K562 (cell line): ENCODE measurements around the gene PPP1R12C.

ENCODE experiments used
- BMI1 ChIP-seq: fragments of 150-350 bp; IDR thresholded peaks from 2 replicates; pipeline ENCODE4 v1.6.1; 2014; ENCODE audit warnings: low read length
- DPF2 ChIP-seq: fragments of 450-650 bp; IDR thresholded peaks from 2 replicates; pipeline ENCODE4 v1.6.1; 2016
- EP300 ChIP-seq: IDR thresholded peaks from 2 replicates; pipeline ENCODE4 v1.6.1; 2012; ENCODE audit warnings: low read length, improper control_type of control experiment
- EZH2 ChIP-seq: IDR thresholded peaks from 2 replicates; pipeline ENCODE4 v1.6.1; 2012; ENCODE audit warnings: low read depth, mild to moderate bottlenecking, inconsistent platforms, low read length, borderline replicate concordance
- HES1 ChIP-seq: fragments of 450-650 bp; IDR thresholded peaks from 2 replicates; pipeline ENCODE4 v1.6.1; 2016; ENCODE audit warnings: low read depth, mild to moderate bottlenecking, moderate library complexity
- KDM1A ChIP-seq, 2 experiments: fragments of 450-650 bp; IDR thresholded peaks; 2 replicates each; pipeline ENCODE4 v1.6.1; 2016; ENCODE audit warnings: mild to moderate bottlenecking in 2 of 2

GRCh38 chr19:55109527-55110291, 7.7 kb downstream of the PPP1R12C start:
- no peak for TF ChIP-seq BMI1
- no peak for TF ChIP-seq KDM1A (IDR thresholded peaks at IDR 0.05)
- TF ChIP-seq EP300: no peak
- TF ChIP-seq EZH2: no peak
- TF ChIP-seq HES1: no peak
- TF ChIP-seq DPF2: no peak
